GM03348 (cell line): ENCODE measurements around the gene VIM.

ENCODE experiments used
- DNase-seq: peaks from one replicate; pipeline ENCODE4 v3.0.0; 2012; ENCODE audit warnings: low spot score

The VIM gene

GRCh38 chr10:17228091-17229015, at the start of gene VIM:
Gene VIM (plus strand): TSS chr10:17228241. CDS start chr10:17229423, 1,182 bp downstream.
- DNase-seq = peak; percentile 90

GRCh38 chr10:17179002-17179401, 49.0 kb upstream of the VIM start:
- peak; percentile 10 for DNase-seq

GRCh38 chr10:17181110-17181509, 46.9 kb upstream of the VIM start:
- no peak for DNase-seq

- DNase-seq = no peak
Measured at GRCh38 chr10:17181751-17182150, 46.3 kb upstream of the VIM start.

- DNase-seq = no peak
Measured at GRCh38 chr10:17183110-17183509, 44.9 kb upstream of the VIM start.

- DNase-seq = no peak
Measured at GRCh38 chr10:17185873-17186272, 42.2 kb upstream of the VIM start.

GRCh38 chr10:17188644-17189172, 39.3 kb upstream of the VIM start:
- no peak for DNase-seq

GRCh38 chr10:17190602-17191001, 37.4 kb upstream of the VIM start:
- DNase-seq = no peak

- DNase-seq = no peak
Measured at GRCh38 chr10:17195083-17195482, 33.0 kb upstream of the VIM start.

- DNase-seq = no peak
Measured at GRCh38 chr10:17196045-17196444, 32.0 kb upstream of the VIM start.

GRCh38 chr10:17196573-17196972, 31.5 kb upstream of the VIM start:
- no peak for DNase-seq

- DNase-seq = peak; percentile 38
Measured at GRCh38 chr10:17199351-17199804, 28.7 kb upstream of the VIM start.

- DNase-seq = no peak
Measured at GRCh38 chr10:17200001-17200911, 27.8 kb upstream of the VIM start.

GRCh38 chr10:17200912-17201793, 26.9 kb upstream of the VIM start, which contains the start of gene TRDMT1:
Gene TRDMT1 (minus strand): TSS chr10:17201672. CDS start chr10:17201634, 38 bp downstream.
- peak; percentile 94 for DNase-seq

- DNase-seq = no peak
Measured at GRCh38 chr10:17201794-17202116, 26.3 kb upstream of the VIM start.

- no peak for DNase-seq
Measured at GRCh38 chr10:17202506-17202905, 25.5 kb upstream of the VIM start.

- DNase-seq = no peak
Measured at GRCh38 chr10:17202999-17203398, 25.0 kb upstream of the VIM start.

GRCh38 chr10:17203416-17203815, 24.6 kb upstream of the VIM start:
- no peak for DNase-seq

GRCh38 chr10:17206210-17206709, 21.8 kb upstream of the VIM start:
- peak; percentile 48 for DNase-seq

- no peak for DNase-seq
Measured at GRCh38 chr10:17208476-17208875, 19.6 kb upstream of the VIM start.

GRCh38 chr10:17209302-17209701, 18.7 kb upstream of the VIM start:
- DNase-seq = no peak
